Kidney tubule cell (primary cell): ENCODE data around the gene BRPF3.

ENCODE experiments used
- DNase-seq: peaks from one replicate; pipeline ENCODE4 v3.0.0-alpha.2; 2018; ENCODE audit warnings: low spot score

The BRPF3 gene

DNA sequence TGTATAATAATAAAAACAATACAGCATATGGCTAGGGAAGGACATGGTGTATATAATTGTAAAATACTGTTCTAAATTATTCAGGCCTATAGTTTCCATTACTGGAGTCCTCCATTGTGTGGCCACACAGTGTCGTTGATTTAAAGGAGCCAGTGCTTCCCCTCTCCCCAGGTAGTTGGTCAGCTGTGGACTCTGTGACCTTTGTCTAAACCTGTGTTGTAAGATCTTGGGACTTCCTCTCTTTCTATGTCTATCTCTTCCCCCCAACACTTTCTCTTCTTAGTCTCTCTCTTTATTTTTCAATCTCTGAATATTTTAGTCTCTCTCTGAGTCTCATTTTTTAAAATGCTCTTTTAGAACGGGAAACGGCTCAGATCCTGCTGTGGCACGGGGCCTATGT is 35.6 kb downstream of the BRPF3 start:
- no peak for DNase-seq

DNA sequence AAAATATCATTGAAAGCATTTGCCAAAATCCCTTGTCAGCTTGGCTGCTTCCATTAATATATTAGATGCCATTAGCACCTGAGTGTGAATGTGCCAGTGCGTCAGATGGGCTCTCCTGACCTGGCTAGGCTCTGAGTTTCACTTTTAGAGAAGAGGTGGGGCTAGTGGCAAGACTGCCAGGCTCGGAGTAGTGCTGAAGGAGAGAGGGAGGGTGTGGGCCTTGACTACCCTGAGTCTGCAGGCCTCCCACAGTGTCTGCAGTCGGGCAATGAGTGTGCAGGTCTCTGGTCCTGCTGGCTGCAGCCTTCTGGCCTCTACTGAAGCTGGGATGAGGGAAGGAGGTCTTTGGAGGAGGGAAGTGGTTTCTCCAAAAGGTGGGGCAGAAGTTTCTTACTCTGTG is 38.8 kb downstream of the BRPF3 start:
- peak; percentile 57 for DNase-seq

DNA sequence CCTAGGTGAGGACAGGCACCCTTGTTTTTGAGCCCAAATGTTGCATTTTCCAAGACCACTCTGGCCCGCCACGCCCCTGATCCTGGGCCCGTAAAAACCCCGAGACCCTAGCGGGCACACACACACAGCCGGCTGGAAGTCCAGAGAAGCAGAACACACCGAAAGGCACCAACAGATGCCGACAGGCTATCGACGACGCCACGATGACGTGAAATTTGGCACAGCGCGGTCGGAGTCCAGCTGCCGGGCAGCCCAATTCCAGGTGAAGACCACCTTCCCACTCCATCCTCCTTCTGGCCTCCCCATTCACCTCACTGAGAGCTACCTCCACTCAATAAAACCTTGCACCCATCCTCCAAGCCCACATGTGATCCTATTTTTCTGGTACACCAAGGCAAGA is 39.3 kb downstream of the BRPF3 start:
- no peak for DNase-seq

- no peak for DNase-seq
Observed at GRCh38 chr6:36239774-36240173, 43.2 kb downstream of the BRPF3 start.

DNA sequence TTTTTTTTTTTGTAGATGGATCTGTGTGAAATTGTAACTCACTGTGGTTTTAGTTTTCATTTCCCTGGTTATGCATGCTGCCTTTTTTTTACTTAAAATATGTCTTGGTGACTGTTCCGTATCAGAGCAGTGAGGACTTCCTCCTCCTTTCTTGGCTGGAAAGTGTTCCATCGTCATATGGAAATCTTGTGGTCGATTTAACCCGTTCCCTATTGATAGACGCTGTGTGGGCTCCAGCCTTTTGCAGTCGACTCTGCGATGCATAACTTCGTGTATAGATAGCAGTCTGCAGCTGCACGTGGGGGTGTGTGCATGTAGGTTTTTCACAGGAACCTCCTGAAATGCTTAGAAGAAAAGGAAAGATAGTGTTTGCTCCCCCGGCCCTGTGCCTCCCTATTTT is 45.2 kb downstream of the BRPF3 start:
- DNase-seq: peak; percentile 15

DNA sequence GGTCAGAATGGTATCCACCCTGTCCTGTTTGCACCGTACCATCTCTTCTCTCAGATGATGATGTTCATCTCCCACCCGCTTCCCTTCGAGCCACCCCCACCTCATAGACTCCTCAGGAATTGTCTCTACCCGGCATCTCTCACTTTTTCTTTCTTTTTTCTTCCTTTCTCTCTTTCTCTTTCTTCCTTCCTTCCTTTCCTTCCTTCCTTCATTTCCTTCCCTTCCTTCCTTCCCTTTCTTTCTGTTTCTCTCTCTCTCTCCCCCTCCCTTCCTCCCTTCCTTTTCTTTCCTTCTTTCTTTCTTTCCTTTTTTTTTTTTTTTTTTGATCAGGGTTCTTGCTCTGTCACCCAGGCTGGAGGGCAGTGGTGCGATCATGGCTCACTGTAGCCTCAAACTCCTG is 45.6 kb downstream of the BRPF3 start:
- DNase-seq: no peak

GRCh38 chr6:36242626-36243025 is 46.1 kb downstream of the BRPF3 start:
- no peak for DNase-seq

- DNase-seq: no peak
Observed at GRCh38 chr6:36243562-36244212, 47.1 kb downstream of the BRPF3 start.

GRCh38 chr6:36244641-36245280 is 48.2 kb downstream of the BRPF3 start:
- peak; percentile 64 for DNase-seq

GRCh38 chr6:36245572-36246061 is 49.1 kb downstream of the BRPF3 start:
- DNase-seq: no peak

GRCh38 chr6:36246506-36247268 is 50.1 kb downstream of the BRPF3 start:
- no peak for DNase-seq

DNA sequence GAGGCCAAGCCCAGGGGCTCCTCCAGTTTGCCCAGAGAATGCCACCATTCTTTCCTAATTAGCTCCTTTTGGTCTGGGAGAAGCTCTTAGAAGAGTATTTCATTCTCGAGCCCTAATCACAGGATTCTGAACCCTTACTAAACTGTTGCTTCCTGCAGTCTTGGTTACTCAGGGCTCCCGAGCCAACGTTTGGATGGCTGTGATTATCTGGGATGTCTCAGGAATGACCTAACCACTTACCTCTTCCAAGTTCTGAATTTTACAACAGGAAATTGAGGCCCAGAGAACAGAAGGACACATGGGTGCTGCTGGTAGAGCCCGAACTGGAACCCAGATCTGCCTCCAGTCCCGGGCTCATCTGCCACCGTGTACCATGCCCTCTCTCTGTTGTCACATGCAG is 51.1 kb downstream of the BRPF3 start:
- peak; percentile 32 for DNase-seq

- peak; percentile 66 for DNase-seq
Observed at GRCh38 chr6:36248980-36249379, 52.4 kb downstream of the BRPF3 start.

GRCh38 chr6:36249536-36249935 is 53.0 kb downstream of the BRPF3 start:
- no peak for DNase-seq

GRCh38 chr6:36252005-36252404 is 55.5 kb downstream of the BRPF3 start:
- no peak for DNase-seq

GRCh38 chr6:36263390-36264000 is 67.0 kb downstream of the BRPF3 start:
- no peak for DNase-seq

- DNase-seq: no peak
Observed at GRCh38 chr6:36265744-36266143, 69.2 kb downstream of the BRPF3 start.

- DNase-seq: peak; percentile 9
Observed at GRCh38 chr6:36266913-36267644, 70.5 kb downstream of the BRPF3 start.

- peak; percentile 25 for DNase-seq
Observed at GRCh38 chr6:36267731-36268477, 71.4 kb downstream of the BRPF3 start.

DNA sequence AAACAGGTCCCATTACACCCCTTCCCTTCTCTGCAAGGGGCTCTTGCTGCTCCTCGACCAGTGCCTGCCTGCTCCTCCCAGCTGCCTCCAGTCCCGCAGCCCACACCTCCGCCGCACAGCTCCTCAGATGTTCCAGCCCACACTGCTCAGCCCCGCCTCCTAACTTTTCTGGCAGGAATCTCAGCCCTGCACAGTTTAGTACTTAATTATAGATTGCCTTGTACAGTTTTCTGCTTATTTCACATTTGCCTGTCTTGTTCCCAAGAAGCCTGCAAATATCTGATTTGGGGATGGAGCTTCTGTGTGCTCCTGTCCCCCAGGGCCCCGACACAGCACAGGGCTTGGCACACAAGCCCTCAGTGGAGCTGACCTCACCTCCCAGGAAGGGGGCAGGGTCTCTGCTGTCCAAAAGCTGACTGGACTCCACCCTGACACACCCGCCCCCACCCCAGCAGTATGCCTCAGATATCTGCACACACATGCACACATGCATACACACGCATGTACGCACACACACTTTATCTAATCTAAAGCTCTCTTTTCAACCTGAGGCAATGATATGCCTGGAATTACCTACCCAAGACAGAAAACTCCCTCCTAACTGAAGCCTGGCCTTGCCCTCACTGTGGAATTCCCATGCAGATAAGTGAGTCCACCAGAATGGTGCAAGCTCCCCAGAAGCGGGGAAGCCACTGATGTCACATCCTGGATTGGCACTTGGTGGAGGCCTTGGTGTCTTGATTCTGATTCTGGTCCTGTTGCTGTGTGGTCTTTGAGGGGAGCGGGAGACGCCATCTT is 72.1 kb downstream of the BRPF3 start:
- no peak for DNase-seq
